GM19452 (cell line): ENCODE measurements around the gene BDP1.
A peak's percentile ranks its signal among the peaks of the same experiment; 100 is the strongest.
"Not testable (repeated sequence)": the region's sequence is repeated elsewhere in the genome, so short reads cannot be mapped to it uniquely, and the experiment has no call there.

Source experiments
- ATAC-seq: cut with Tn5 transposase; IDR thresholded peaks from one replicate; pipeline ENCODE4 v1.9.1; 2021; ENCODE audit not compliant: unreplicated experiment

Gene BDP1

GRCh38 chr5:71569748-71570509 is 114.5 kb downstream of the BDP1 start:
- no peak for ATAC-seq

GRCh38 chr5:71571811-71572210 is 116.4 kb downstream of the BDP1 start:
- not testable (repeated sequence) for ATAC-seq

GRCh38 chr5:71573591-71573990 is 118.1 kb downstream of the BDP1 start:
- no peak for ATAC-seq

GRCh38 chr5:71575588-71575987 is 120.1 kb downstream of the BDP1 start:
- not testable (repeated sequence) for ATAC-seq

- ATAC-seq: no peak
Observed at GRCh38 chr5:71576241-71576640, 120.8 kb downstream of the BDP1 start.

GRCh38 chr5:71577839-71578238 is 122.4 kb downstream of the BDP1 start:
- not testable (repeated sequence) for ATAC-seq

- no peak for ATAC-seq
Observed at GRCh38 chr5:71582945-71583584, 127.6 kb downstream of the BDP1 start.

GRCh38 chr5:71586052-71586940 is 130.8 kb downstream of the BDP1 start:
- no peak for ATAC-seq

- peak; percentile 98 for ATAC-seq
Observed at GRCh38 chr5:71586941-71587765, 131.7 kb downstream of the BDP1 start, which contains the start of gene MCCC2. MCCC2 (plus strand) TSS chr5:71587340; CDS start chr5:71587426, 86 bp downstream.

- peak; percentile 1 for ATAC-seq
Observed at GRCh38 chr5:71587766-71588532, 132.5 kb downstream of the BDP1 start.

- ATAC-seq: no peak
Observed at GRCh38 chr5:71588533-71588885, 133.1 kb downstream of the BDP1 start.

GRCh38 chr5:71589903-71590302 is 134.5 kb downstream of the BDP1 start:
- ATAC-seq: no peak

GRCh38 chr5:71591100-71591499 is 135.6 kb downstream of the BDP1 start:
- no peak for ATAC-seq

GRCh38 chr5:71596169-71596568 is 140.7 kb downstream of the BDP1 start:
- ATAC-seq: no peak

- ATAC-seq: no peak
Observed at GRCh38 chr5:71597001-71597400, 141.6 kb downstream of the BDP1 start.

GRCh38 chr5:71600783-71601182 is 145.3 kb downstream of the BDP1 start:
- no peak for ATAC-seq

- ATAC-seq: peak; percentile 95
Observed at GRCh38 chr5:71601222-71602026, 146.0 kb downstream of the BDP1 start.

- ATAC-seq: not testable (repeated sequence)
Observed at GRCh38 chr5:71609916-71610315, 154.5 kb downstream of the BDP1 start.

- ATAC-seq: no peak
Observed at GRCh38 chr5:71615809-71616208, 160.4 kb downstream of the BDP1 start.
